ENCODE results near the gene MAPKAP1. TPM values are rescaled to one million over a fixed set of nuclear protein-coding genes. Genes with fewer than 3 reads are reported as not detected.

The MAPKAP1 gene
- total and polyA plus RNA-seq, 8 donors, result 49.5 to 89.5 (median 56.2) TPM

- Histone ChIP-seq H3K4me1 (no peaks in the 10 kb centered on the region), H3K9me3 (no peaks in the 10 kb centered on the region), H3K36me3 (no peaks in the 10 kb centered on the region), H3K27ac (no peak overlapping the region), H3K27me3 (no peaks in the 10 kb centered on the region), H3K4me3 (no peak overlapping the region)
- ATAC-seq (no peak), DNase-seq (no peak)
- TF ChIP-seq CTCF (IDR thresholded peaks at IDR 0.05), result no peak
- intact Hi-C loops (cut with DNase I), result no loop called here
Measured at GRCh38 chr9:125492719-125493118, 214.3 kb downstream of the MAPKAP1 start.

GRCh38 chr9:125487842-125488241, 219.2 kb downstream of the MAPKAP1 start:
- intact Hi-C loops (cut with DNase I), result no loop called here
- Histone ChIP-seq H3K4me3 (no peak overlapping the region), H3K9me3 (no peaks in the 10 kb centered on the region), H3K36me3 (peaks cover 0 to 6% of the 10 kb centered on the region in 2 donors), H3K27ac (no peak overlapping the region), H3K4me1 (peaks cover 13 to 23% of the 10 kb centered on the region in 2 donors), H3K27me3 (no peaks in the 10 kb centered on the region)
- no peak for TF ChIP-seq CTCF (IDR thresholded peaks at IDR 0.05)
- no peak for ATAC-seq
- no peak for DNase-seq

- TF ChIP-seq CTCF (IDR thresholded peaks at IDR 0.05), result no peak
- no peak overlapping the region for H3K4me3 ChIP-seq
- no peaks in the 10 kb centered on the region for H3K9me3 ChIP-seq
- H3K27me3 ChIP-seq, result no peaks in the 10 kb centered on the region
- DNase-seq (peak in 1 of 4 donors; percentile 42), ATAC-seq (peak; percentile 71)
- intact Hi-C loops (cut with DNase I), result no loop called here
- no peak overlapping the region for H3K27ac ChIP-seq
- H3K36me3 ChIP-seq, result peaks cover 0 to 9% of the 10 kb centered on the region in 2 donors
- peaks cover 13 to 23% of the 10 kb centered on the region in 2 donors for H3K4me1 ChIP-seq
Measured at GRCh38 chr9:125486576-125486975, 220.4 kb downstream of the MAPKAP1 start.

- H3K4me1 ChIP-seq, result peaks cover 13 to 23% of the 10 kb centered on the region in 2 donors
- no peak overlapping the region for H3K27ac ChIP-seq
- H3K27me3 ChIP-seq, result no peaks in the 10 kb centered on the region
- H3K9me3 ChIP-seq, result no peaks in the 10 kb centered on the region
- no peak for TF ChIP-seq CTCF (IDR thresholded peaks at IDR 0.05)
- H3K4me3 ChIP-seq, result no peak overlapping the region
- H3K36me3 ChIP-seq, result peaks cover 0 to 13% of the 10 kb centered on the region in 2 donors
- ATAC-seq, result peak; percentile 37
- intact Hi-C loops (cut with DNase I), result no loop called here
- DNase-seq, result no peak
Measured at GRCh38 chr9:125486152-125486508, 220.9 kb downstream of the MAPKAP1 start.

GRCh38 chr9:125485471-125486151, 221.4 kb downstream of the MAPKAP1 start:
- H3K4me1 ChIP-seq, result peaks cover 13 to 23% of the 10 kb centered on the region in 2 donors
- no peaks in the 10 kb centered on the region for H3K9me3 ChIP-seq
- no peaks in the 10 kb centered on the region for H3K27me3 ChIP-seq
- H3K36me3 ChIP-seq, result peaks cover 0 to 16% of the 10 kb centered on the region in 2 donors
- no peak for ATAC-seq
- no peak overlapping the region for H3K4me3 ChIP-seq
- H3K27ac ChIP-seq, result peak overlapping the region in 1 of 2 donors; percentile 72
- no peak for TF ChIP-seq CTCF (IDR thresholded peaks at IDR 0.05)
- intact Hi-C loops (cut with DNase I), result no loop called here
- DNase-seq, result no peak
